Measurements from ENCODE around the gene ADGRB3.

- TF ChIP-seq CTCF (IDR thresholded peaks at IDR 0.05 in 8 of 11, conservative IDR thresholded peaks at IDR 0.05 in 3 of 11) (no peak), POLR2A (IDR thresholded peaks at IDR 0.05) (no peak)
Measured at GRCh38 chr6:69246983-69247382, 611.9 kb downstream of the ADGRB3 start.

Measured in spleen (tissue), 7 donors.